Stimulated activated CD8-positive, alpha-beta memory T cell treated with anti-CD3 and anti-CD28 coated beads, Interleukin-15, amount 100 ng/mL, for 1 hour (primary cell): Measurements from ENCODE around the gene MRPL9.
"Not testable (repeated sequence)": the region's sequence is repeated elsewhere in the genome, so short reads cannot be mapped to it uniquely, and the experiment has no call there.

ENCODE experiments used
- DNase-seq: peaks from one replicate; pipeline ENCODE4 v3.0.0-alpha.2; 2020; ENCODE audit warnings: low read depth

The MRPL9 gene

GRCh38 chr1:151783796-151784195 is 20.5 kb upstream of the MRPL9 start:
- DNase-seq, result no peak

GRCh38 chr1:151782741-151783140 is 19.4 kb upstream of the MRPL9 start:
- no peak for DNase-seq

GRCh38 chr1:151782026-151782425 is 18.7 kb upstream of the MRPL9 start:
- DNase-seq, result not testable (repeated sequence)

GRCh38 chr1:151780736-151781135 is 17.4 kb upstream of the MRPL9 start:
- DNase-seq, result not testable (repeated sequence)

- DNase-seq, result no peak
Measured at GRCh38 chr1:151779852-151780251, 16.6 kb upstream of the MRPL9 start.

GRCh38 chr1:151777317-151777716 is 14.0 kb upstream of the MRPL9 start:
- no peak for DNase-seq

GRCh38 chr1:151776665-151777062 is 13.4 kb upstream of the MRPL9 start:
- DNase-seq, result no peak

- no peak for DNase-seq
Measured at GRCh38 chr1:151775894-151776664, 12.8 kb upstream of the MRPL9 start.

- DNase-seq, result no peak
Measured at GRCh38 chr1:151774256-151774922, 11.1 kb upstream of the MRPL9 start.

GRCh38 chr1:151773702-151774101 is 10.4 kb upstream of the MRPL9 start:
- DNase-seq, result no peak

GRCh38 chr1:151769270-151769669 is 6.0 kb upstream of the MRPL9 start:
- not testable (repeated sequence) for DNase-seq

GRCh38 chr1:151768351-151769066 is 5.2 kb upstream of the MRPL9 start:
- not testable (repeated sequence) for DNase-seq

GRCh38 chr1:151763990-151764389 is 694 bp upstream of the MRPL9 start:
- no peak for DNase-seq

GRCh38 chr1:151760597-151761385 is 2.5 kb downstream of the MRPL9 start:
- no peak for DNase-seq

- no peak for DNase-seq
Measured at GRCh38 chr1:151759241-151759640, 4.1 kb downstream of the MRPL9 start.

- DNase-seq, result no peak
Measured at GRCh38 chr1:151756291-151756690, 7.0 kb downstream of the MRPL9 start.

- no peak for DNase-seq
Measured at GRCh38 chr1:151741516-151741915, 21.8 kb downstream of the MRPL9 start.

GRCh38 chr1:151739590-151740355 is 23.5 kb downstream of the MRPL9 start:
- DNase-seq, result no peak

- no peak for DNase-seq
Measured at GRCh38 chr1:151737479-151737878, 25.8 kb downstream of the MRPL9 start.

- no peak for DNase-seq
Measured at GRCh38 chr1:151737026-151737425, 26.3 kb downstream of the MRPL9 start.

GRCh38 chr1:151733995-151734394 is 29.3 kb downstream of the MRPL9 start:
- DNase-seq, result not testable (repeated sequence)
